IMR-90 (cell line): ENCODE results near the gene SPRED2. TPM values are rescaled to one million over a fixed set of nuclear protein-coding genes. Genes with fewer than 3 reads are reported as not detected.

Source experiments
- ATAC-seq: fragments of 200-7000 bp; cut with Tn5 transposase; 2 replicates; pipeline ENCODE4 v1.9.1; 2020; ENCODE audit warnings: low read depth, mild to moderate bottlenecking, moderate library complexity
- BruUV-seq: library from RNA; stranded (reverse); fragments of 400-500 nt; replicated peaks from 2 replicates; lab custom pipeline; 2021; lab: Mats Ljungman, UMichigan
- CTCF ChIA-PET: fragments of 300-600 bp; formaldehyde crosslinking; extraction: SDS; loops from one replicate; lab custom pipeline; 2021; ENCODE audit warnings: antibody characterized with exemption; lab: Yijun Ruan, JAX
- POLR2A ChIA-PET: fragments of 300-600 bp; sonication (Branson Sonifier 250); formaldehyde crosslinking; loops from one replicate; lab custom pipeline; 2022; ENCODE audit warnings: antibody characterized with exemption; ENCODE audit not compliant: unreplicated experiment; lab: Charles Lee
- DNase-seq: peaks from one replicate; pipeline ENCODE4 v3.0.0; 2013
- H2AFZ ChIP-seq: replicated peaks from 2 replicates; pipeline ENCODE3; 2013; ENCODE audit warnings: low read length, mild to moderate bottlenecking; ENCODE audit not compliant: poor library complexity
- H2AK5ac ChIP-seq: 2 replicates; pipeline ENCODE4 v1.6.1; 2013; ENCODE audit warnings: low read depth, low read length, inconsistent platforms
- H2AK9ac ChIP-seq: replicated peaks from 2 replicates; pipeline ENCODE3; 2013; ENCODE audit warnings: mild to moderate bottlenecking, low read depth, low read length, moderate library complexity; ENCODE audit not compliant: poor library complexity
- H2BK120ac ChIP-seq: 2 replicates; pipeline ENCODE4 v1.6.1; 2013; ENCODE audit warnings: low read depth, low read length, inconsistent platforms
- H2BK15ac ChIP-seq: 3 replicates; pipeline ENCODE4 v1.6.1; 2013; ENCODE audit warnings: low read depth, low read length, inconsistent platforms
- H2BK20ac ChIP-seq: 2 replicates; pipeline ENCODE4 v1.6.1; 2013; ENCODE audit warnings: low read depth, mild to moderate bottlenecking, inconsistent platforms, low read length, moderate library complexity
- H2BK5ac ChIP-seq: 2 replicates; pipeline ENCODE4 v1.6.1; 2013; ENCODE audit warnings: mild to moderate bottlenecking, low read depth, low read length, inconsistent platforms; ENCODE audit not compliant: poor library complexity, severe bottlenecking
- H3K14ac ChIP-seq: replicated peaks from 2 replicates; pipeline ENCODE4 v1.6.1; 2013; ENCODE audit warnings: low read depth, low read length, inconsistent platforms
- H3K18ac ChIP-seq: 2 replicates; pipeline ENCODE4 v1.6.1; 2013; ENCODE audit warnings: low read depth, low read length, control low read depth
- H3K23ac ChIP-seq: 2 replicates; pipeline ENCODE4 v1.6.1; 2013; ENCODE audit warnings: low read depth, low read length, inconsistent platforms
- H3K27ac ChIP-seq: 2 replicates; pipeline ENCODE4 v1.5.1; 2013; ENCODE audit warnings: mild to moderate bottlenecking, control low read depth, low read length; ENCODE audit not compliant: insufficient read depth
- H3K27me3 ChIP-seq: 2 replicates; pipeline ENCODE4 v1.6.1; 2013; ENCODE audit warnings: low read length; ENCODE audit not compliant: control insufficient read depth, insufficient read depth
- H3K36me3 ChIP-seq: 2 replicates; pipeline ENCODE4 v1.6.1; 2013; ENCODE audit warnings: low read length, mixed read lengths; ENCODE audit not compliant: control insufficient read depth, insufficient read depth
- H3K4ac ChIP-seq: 2 replicates; pipeline ENCODE4 v1.6.1; 2013; ENCODE audit warnings: low read depth, low read length, inconsistent platforms
- H3K4me1 ChIP-seq: 2 replicates; pipeline ENCODE4 v1.6.1; 2013; ENCODE audit warnings: low read length, mixed read lengths; ENCODE audit not compliant: control insufficient read depth, insufficient read depth
- H3K4me2 ChIP-seq: 2 replicates; pipeline ENCODE4 v1.6.1; 2013; ENCODE audit warnings: low read depth, mild to moderate bottlenecking, control low read depth, low read length, moderate library complexity
- H3K4me3 ChIP-seq: 2 replicates; pipeline ENCODE4 v1.5.1; 2013; ENCODE audit warnings: low read depth, mild to moderate bottlenecking, control low read depth, low read length, moderate library complexity; ENCODE audit not compliant: insufficient read depth
- H3K56ac ChIP-seq: 2 replicates; pipeline ENCODE4 v1.6.1; 2013; ENCODE audit warnings: low read length, inconsistent platforms; ENCODE audit not compliant: insufficient read depth; ENCODE audit errors: extremely low read depth
- H3K79me1 ChIP-seq, 2 experiments: 2 replicates each; pipeline ENCODE4 v1.6.1; 2013; ENCODE audit warnings: low read length in 2 of 2, inconsistent platforms in 1 of 2, low read depth in 1 of 2
- H3K9ac ChIP-seq: 2 replicates; pipeline ENCODE4 v1.6.1; 2013; ENCODE audit warnings: low read depth, low read length, control low read depth
- H3K9me1 ChIP-seq: 2 replicates; pipeline ENCODE4 v1.6.1; 2013; ENCODE audit warnings: low read length, inconsistent platforms; ENCODE audit not compliant: insufficient read depth
- H3K9me3 ChIP-seq: 2 replicates; pipeline ENCODE4 v1.6.1; 2013; ENCODE audit warnings: low read length; ENCODE audit not compliant: control insufficient read depth, insufficient read depth
- H4K20me1 ChIP-seq: 2 replicates; pipeline ENCODE4 v1.6.1; 2013; ENCODE audit warnings: low read length, inconsistent platforms; ENCODE audit not compliant: insufficient read depth
- H4K5ac ChIP-seq: 2 replicates; pipeline ENCODE4 v1.6.1; 2013; ENCODE audit warnings: mild to moderate bottlenecking, low read depth, low read length, control low read depth
- H4K8ac ChIP-seq, 2 experiments: 2 replicates each; pipeline ENCODE4 v1.6.1; 2013; ENCODE audit warnings: low read depth in 2 of 2, low read length in 2 of 2, control low read depth in 1 of 2, inconsistent platforms in 1 of 2
- H4K91ac ChIP-seq: 2 replicates; pipeline ENCODE4 v1.6.1; 2013; ENCODE audit warnings: low read depth, low read length, inconsistent platforms; ENCODE audit not compliant: insufficient read depth
- CHD1 ChIP-seq: IDR thresholded peaks from 2 replicates; pipeline ENCODE4 v1.6.1; 2012; ENCODE audit warnings: low read depth, low read length, improper control_type of control experiment
- FOS ChIP-seq: fragments of 150-350 bp; IDR thresholded peaks from 2 replicates; pipeline ENCODE4 v1.6.1; 2016; ENCODE audit warnings: low read depth, low read length
- MAFK ChIP-seq: IDR thresholded peaks from 2 replicates; pipeline ENCODE4 v1.6.1; 2012; ENCODE audit warnings: low read depth, low read length, improper control_type of control experiment
- RAD21 ChIP-seq: IDR thresholded peaks from 2 replicates; pipeline ENCODE4 v1.6.1; 2012; ENCODE audit warnings: low read length, improper control_type of control experiment
- WGBS, 2 experiments: methylation state at CpG; one replicate each; pipeline versions ENCODE4 v1.1.5 to v1.1.7; 2013; ENCODE audit warnings: missing lambda C conversion rate in 2 of 2; ENCODE audit not compliant: insufficient read length in 1 of 2; ENCODE audit errors: extremely low coverage in 2 of 2; 5-methylcytosine and 5-hydroxymethylcytosine counted together
- dilution Hi-C: fragments of 300-500 bp; cut with HindIII; formaldehyde crosslinking; loops from one replicate; pipeline ENCODE4 v1.14.3; 2018; ENCODE audit warnings: low sequenced_read_pairs; ENCODE audit not compliant: unreplicated experiment
- in situ Hi-C: fragments of 300-500 bp; cut with MboI; formaldehyde crosslinking; loops from 3 replicates; pipeline ENCODE4 v1.14.3; 2019; ENCODE audit warnings: low sequenced_read_pairs, inconsistent platforms, mixed read lengths
- intact Hi-C: fragments of 100-400 bp; cut with micrococcal nuclease; formaldehyde crosslinking; loops from 2 replicates; pipeline ENCODE4 v1.10.0; 2022
- polyA plus RNA-seq, 3 experiments: library from polyadenylated mRNA; depleted of rRNA; stranded (reverse); fragments of >200 nt; gene quantifications; 2 replicates each; pipeline ENCODE4 v1.2.3, GENCODE V29; 2012; ENCODE audit warnings: low replicate concordance in 1 of 3
- total RNA-seq: library from RNA; depleted of rRNA; stranded (reverse); fragments of >200 nt; gene quantifications from 2 replicates; pipeline ENCODE4 v1.2.3, GENCODE V29; 2012

Gene SPRED2
- total and polyA plus RNA-seq, 2 of the 4 experiments (the other 2 are of a cell fraction): 4.8 to 18.7 TPM

DNA sequence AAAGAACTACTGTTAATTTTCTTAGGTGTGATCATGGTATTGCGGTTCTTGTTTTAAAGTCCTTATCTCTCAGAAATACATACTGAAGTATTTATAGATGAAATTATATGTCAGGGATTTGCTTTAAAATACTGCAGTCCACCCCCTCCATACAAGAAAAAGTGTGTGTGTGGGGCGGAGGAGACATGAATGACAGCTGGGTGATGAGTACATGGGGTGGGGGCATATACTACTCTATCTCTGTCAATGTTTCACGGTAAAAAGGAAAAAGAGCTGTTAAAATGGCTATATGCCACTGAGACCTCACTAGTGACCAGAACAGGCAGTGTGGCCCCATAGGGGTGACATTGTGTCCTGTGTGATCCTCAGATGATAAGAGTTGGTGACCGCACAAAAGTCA lies 54.1 kb downstream of the SPRED2 start:
- Histone ChIP-seq H4K5ac (no peak overlapping the region), H3K4me2 (no peak overlapping the region), H2BK15ac (0 out of 3 replicates have a peak overlapping the region, but pooled peaks have one; percentile 33), H3K14ac (peak overlapping the region; percentile 30; the same call in 1 of the 2 replicates), H3K4ac (0 out of 2 replicates have a peak overlapping the region, but pooled peaks have one; percentile 8), H4K20me1 (peaks cover 43% of the 10 kb centered on the region), H4K8ac (no peak overlapping the region; a peak in 1 of 4 replicates), H2AFZ (no peak overlapping the region), H3K9ac (no peak overlapping the region), H4K91ac (no peak overlapping the region), H2BK20ac (0 out of 2 replicates have a peak overlapping the region, but pooled peaks have one; percentile 23), H3K4me1 (peaks cover 21% of the 10 kb centered on the region), H3K23ac (peak overlapping the region; percentile 48; the same call in 1 of the 2 replicates), H3K9me3 (no peaks in the 10 kb centered on the region), H3K18ac (no peak overlapping the region), H3K56ac (no peak overlapping the region), H3K79me1 (peaks cover 39 to 84% of the 10 kb centered on the region in 2 experiments), H2BK5ac (peak overlapping the region; percentile 57), H3K9me1 (peaks cover 41% of the 10 kb centered on the region), H3K27ac (no peak overlapping the region), H3K27me3 (no peaks in the 10 kb centered on the region), H2BK120ac (peak overlapping the region; percentile 29; the same call in 1 of the 2 replicates), H3K36me3 (no peaks in the 10 kb centered on the region), H2AK9ac (no peak overlapping the region), H2AK5ac (peak overlapping the region; percentile 65; the same call in 1 of the 2 replicates), H3K4me3 (no peak overlapping the region)
- dilution Hi-C loops: no loop called here
- ChIA-PET POLR2A (no interaction called here), CTCF (interaction anchor here (1.7 kb wide), 1 partner anchor 12 kb away, joined by 4 read pairs; no protein-coding TSS in a partner anchor)
- intact Hi-C loops: no loop called here
- no TSS peak for BruUV-seq
- no peak for ATAC-seq
- TF ChIP-seq FOS (no peak), RAD21 (no peak), CHD1 (no peak), MAFK (no peak)
- DNase-seq: no peak
- in situ Hi-C loops: no loop called here
- no CpG with 5 or more reads among the region's 4 CpGs for WGBS, 2 experiments
